Neutrophil (primary cell): Measurements from ENCODE around the gene BAIAP2L2.
"Not testable (repeated sequence)": the region's sequence is repeated elsewhere in the genome, so short reads cannot be mapped to it uniquely, and the experiment has no call there.

ENCODE experiments used
- H3K27ac ChIP-seq: fragments of 200-600 bp; sonication (generic); 2 replicates; pipeline ENCODE4 v1.5.1; 2016; ENCODE audit warnings: mild to moderate bottlenecking, moderate library complexity
- H3K27me3 ChIP-seq: fragments of 200-600 bp; sonication (generic); 2 replicates; pipeline ENCODE4 v1.6.0; 2016; ENCODE audit warnings: mild to moderate bottlenecking
- H3K36me3 ChIP-seq: fragments of 200-600 bp; sonication (generic); 2 replicates; pipeline ENCODE4 v1.5.1; 2017
- H3K4me1 ChIP-seq, 2 experiments: fragments of 200-600 bp in 1 of 2; sonication (generic) in 1 of 2; 1 replicate in 1 of 2; 2 replicates in 1 of 2; pipeline versions ENCODE4 v1.5.1 to v1.6.1; 2013 to 2016; ENCODE audit warnings: low read depth in 1 of 2, low read length in 1 of 2, mild to moderate bottlenecking in 1 of 2, moderate library complexity in 1 of 2; ENCODE audit not compliant: control insufficient read depth in 1 of 2, insufficient read depth in 1 of 2
- H3K4me3 ChIP-seq, 2 experiments: fragments of 200-600 bp in 1 of 2; sonication (generic) in 1 of 2; 1 replicate in 1 of 2; 2 replicates in 1 of 2; pipeline ENCODE4 v1.5.1; 2013 to 2016; ENCODE audit warnings: low read depth in 1 of 2, low read length in 1 of 2, mild to moderate bottlenecking in 1 of 2, moderate library complexity in 1 of 2
- H3K9me3 ChIP-seq: fragments of 200-600 bp; sonication (generic); 2 replicates; pipeline ENCODE4 v1.5.1; 2016
- CTCF ChIP-seq: fragments of 200-600 bp; sonication (generic); IDR thresholded peaks from 2 replicates; pipeline ENCODE4 v1.5.1; 2016; ENCODE audit warnings: antibody characterized with exemption

Gene BAIAP2L2

GRCh38 chr22:38080474-38080849, 30.0 kb downstream of the BAIAP2L2 start:
- Histone ChIP-seq H3K4me3 (no peak overlapping the region), H3K9me3 (no peaks in the 10 kb centered on the region), H3K4me1 (peaks cover 8% of the 10 kb centered on the region in 2 experiments), H3K36me3 (peaks cover 16% of the 10 kb centered on the region), H3K27ac (no peak overlapping the region), H3K27me3 (peaks cover 57% of the 10 kb centered on the region)
- no peak for TF ChIP-seq CTCF

- Histone ChIP-seq H3K27me3 (peaks cover 55% of the 10 kb centered on the region), H3K4me3 (no peak overlapping the region), H3K27ac (no peak overlapping the region), H3K4me1 (peaks cover 8% of the 10 kb centered on the region in 2 experiments), H3K36me3 (peaks cover 22% of the 10 kb centered on the region), H3K9me3 (no peaks in the 10 kb centered on the region)
- no peak for TF ChIP-seq CTCF
Observed at GRCh38 chr22:38079804-38080203, 30.7 kb downstream of the BAIAP2L2 start.

DNA sequence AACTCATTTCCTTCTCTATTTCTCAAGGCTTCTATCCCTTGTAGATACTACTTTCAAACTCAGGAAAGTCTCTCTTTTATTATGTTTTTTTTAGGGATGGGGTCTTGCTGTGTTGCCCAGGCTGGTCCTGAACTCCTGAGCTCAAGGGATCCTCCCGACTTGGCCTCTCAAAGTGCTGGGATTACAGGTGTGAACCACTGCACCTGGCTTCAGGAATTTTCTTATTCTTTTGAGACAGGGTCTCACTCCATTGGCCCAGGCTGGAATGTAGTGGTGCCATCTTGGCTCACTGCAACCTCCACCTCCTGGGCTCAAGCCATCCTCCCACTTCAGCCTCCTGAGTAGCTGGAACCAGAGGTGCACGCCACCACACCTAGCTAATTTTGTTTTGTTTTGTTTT, 31.3 kb downstream of the BAIAP2L2 start:
- not testable (repeated sequence) for H3K4me1 ChIP-seq, H3K9me3 ChIP-seq, H3K4me3 ChIP-seq, H3K27ac ChIP-seq
- Histone ChIP-seq H3K27me3 (peaks cover 50% of the 10 kb centered on the region), H3K36me3 (peaks cover 28% of the 10 kb centered on the region)

DNA sequence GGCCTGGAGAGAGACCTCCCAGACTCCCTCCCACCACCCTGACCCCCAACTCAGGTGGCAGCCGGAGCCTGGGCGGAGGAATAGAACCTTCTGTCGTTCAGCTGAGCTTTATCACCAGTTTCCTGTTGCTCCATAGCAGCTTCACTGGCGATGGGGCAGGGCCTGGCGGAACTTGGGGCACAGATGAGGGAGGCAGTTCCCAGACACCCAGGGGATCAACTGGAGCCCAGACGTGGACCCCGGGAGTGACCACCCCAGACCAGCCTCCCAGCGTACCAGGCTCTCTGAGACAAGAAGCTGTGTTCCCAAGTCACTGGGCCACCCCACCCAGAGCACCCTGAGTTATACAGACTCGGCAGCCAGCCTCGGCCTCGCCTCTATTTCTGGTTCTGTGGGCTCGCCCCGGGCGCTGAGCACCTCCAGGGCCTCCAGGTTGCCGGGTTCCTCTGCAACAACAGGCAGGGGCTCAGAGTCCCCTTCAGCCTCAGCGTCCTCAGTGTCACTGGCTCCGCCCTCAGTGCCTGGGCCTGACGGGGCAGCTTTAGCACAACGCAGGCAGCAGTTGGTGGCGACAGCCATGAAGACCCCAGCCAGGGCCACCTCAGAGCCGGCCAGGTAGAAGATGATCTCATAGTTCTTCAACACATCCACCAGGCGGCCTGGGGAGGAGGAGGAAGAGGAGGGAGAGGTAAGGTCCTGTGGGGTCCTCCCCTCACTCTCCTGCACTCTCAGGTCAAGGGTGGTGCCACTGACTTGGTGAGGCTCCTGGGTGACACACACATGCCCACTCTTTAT, 32.2 kb downstream of the BAIAP2L2 start:
- H3K27ac ChIP-seq, result no peak overlapping the region
- H3K36me3 ChIP-seq, result peaks cover 38% of the 10 kb centered on the region
- no peak for TF ChIP-seq CTCF
- H3K4me3 ChIP-seq, result no peak overlapping the region
- H3K9me3 ChIP-seq, result no peaks in the 10 kb centered on the region
- H3K4me1 ChIP-seq, result peaks cover 8% of the 10 kb centered on the region in 2 experiments
- peaks cover 40% of the 10 kb centered on the region for H3K27me3 ChIP-seq

- peaks cover 44% of the 10 kb centered on the region for H3K36me3 ChIP-seq
- H3K27me3 ChIP-seq, result peaks cover 33% of the 10 kb centered on the region
- H3K27ac ChIP-seq, result no peak overlapping the region
- no peak for TF ChIP-seq CTCF
- H3K9me3 ChIP-seq, result no peaks in the 10 kb centered on the region
- H3K4me1 ChIP-seq, result peaks cover 8% of the 10 kb centered on the region in 2 experiments
- no peak overlapping the region for H3K4me3 ChIP-seq
Observed at GRCh38 chr22:38077595-38077994, 32.9 kb downstream of the BAIAP2L2 start.

GRCh38 chr22:38077096-38077495, 33.4 kb downstream of the BAIAP2L2 start:
- TF ChIP-seq CTCF, result no peak
- Histone ChIP-seq H3K4me1 (peaks cover 8% of the 10 kb centered on the region in 2 experiments), H3K4me3 (no peak overlapping the region), H3K9me3 (no peaks in the 10 kb centered on the region), H3K27me3 (peaks cover 28% of the 10 kb centered on the region), H3K36me3 (peaks cover 49% of the 10 kb centered on the region), H3K27ac (no peak overlapping the region)
